IMR-90 (cell line): Measurements from ENCODE around the gene LRRC4C. TPM values are rescaled to one million over a fixed set of nuclear protein-coding genes. Genes with fewer than 3 reads are reported as not detected.

Experiments used
- ATAC-seq: fragments of 200-7000 bp; cut with Tn5 transposase; 2 replicates; pipeline ENCODE4 v1.9.1; 2020; ENCODE audit warnings: low read depth, mild to moderate bottlenecking, moderate library complexity
- BruUV-seq: library from RNA; stranded (reverse); fragments of 400-500 nt; replicated peaks from 2 replicates; lab custom pipeline; 2021; lab: Mats Ljungman, UMichigan
- CTCF ChIA-PET: fragments of 300-600 bp; formaldehyde crosslinking; extraction: SDS; loops from one replicate; lab custom pipeline; 2021; ENCODE audit warnings: antibody characterized with exemption; lab: Yijun Ruan, JAX
- POLR2A ChIA-PET: fragments of 300-600 bp; sonication (Branson Sonifier 250); formaldehyde crosslinking; loops from one replicate; lab custom pipeline; 2022; ENCODE audit warnings: antibody characterized with exemption; ENCODE audit not compliant: unreplicated experiment; lab: Charles Lee
- DNase-seq: peaks from one replicate; pipeline ENCODE4 v3.0.0; 2013
- H2AFZ ChIP-seq: replicated peaks from 2 replicates; pipeline ENCODE3; 2013; ENCODE audit warnings: low read length, mild to moderate bottlenecking; ENCODE audit not compliant: poor library complexity
- H2AK5ac ChIP-seq: 2 replicates; pipeline ENCODE4 v1.6.1; 2013; ENCODE audit warnings: low read depth, low read length, inconsistent platforms
- H2AK9ac ChIP-seq: replicated peaks from 2 replicates; pipeline ENCODE3; 2013; ENCODE audit warnings: mild to moderate bottlenecking, low read depth, low read length, moderate library complexity; ENCODE audit not compliant: poor library complexity
- H2BK120ac ChIP-seq: 2 replicates; pipeline ENCODE4 v1.6.1; 2013; ENCODE audit warnings: low read depth, low read length, inconsistent platforms
- H2BK15ac ChIP-seq: 3 replicates; pipeline ENCODE4 v1.6.1; 2013; ENCODE audit warnings: low read depth, low read length, inconsistent platforms
- H2BK20ac ChIP-seq: 2 replicates; pipeline ENCODE4 v1.6.1; 2013; ENCODE audit warnings: low read depth, mild to moderate bottlenecking, inconsistent platforms, low read length, moderate library complexity
- H2BK5ac ChIP-seq: 2 replicates; pipeline ENCODE4 v1.6.1; 2013; ENCODE audit warnings: mild to moderate bottlenecking, low read depth, low read length, inconsistent platforms; ENCODE audit not compliant: poor library complexity, severe bottlenecking
- H3K14ac ChIP-seq: replicated peaks from 2 replicates; pipeline ENCODE4 v1.6.1; 2013; ENCODE audit warnings: low read depth, low read length, inconsistent platforms
- H3K18ac ChIP-seq: 2 replicates; pipeline ENCODE4 v1.6.1; 2013; ENCODE audit warnings: low read depth, low read length, control low read depth
- H3K23ac ChIP-seq: 2 replicates; pipeline ENCODE4 v1.6.1; 2013; ENCODE audit warnings: low read depth, low read length, inconsistent platforms
- H3K27ac ChIP-seq: 2 replicates; pipeline ENCODE4 v1.5.1; 2013; ENCODE audit warnings: mild to moderate bottlenecking, control low read depth, low read length; ENCODE audit not compliant: insufficient read depth
- H3K27me3 ChIP-seq: 2 replicates; pipeline ENCODE4 v1.6.1; 2013; ENCODE audit warnings: low read length; ENCODE audit not compliant: control insufficient read depth, insufficient read depth
- H3K36me3 ChIP-seq: 2 replicates; pipeline ENCODE4 v1.6.1; 2013; ENCODE audit warnings: low read length, mixed read lengths; ENCODE audit not compliant: control insufficient read depth, insufficient read depth
- H3K4ac ChIP-seq: 2 replicates; pipeline ENCODE4 v1.6.1; 2013; ENCODE audit warnings: low read depth, low read length, inconsistent platforms
- H3K4me1 ChIP-seq: 2 replicates; pipeline ENCODE4 v1.6.1; 2013; ENCODE audit warnings: low read length, mixed read lengths; ENCODE audit not compliant: control insufficient read depth, insufficient read depth
- H3K4me2 ChIP-seq: 2 replicates; pipeline ENCODE4 v1.6.1; 2013; ENCODE audit warnings: low read depth, mild to moderate bottlenecking, control low read depth, low read length, moderate library complexity
- H3K4me3 ChIP-seq: 2 replicates; pipeline ENCODE4 v1.5.1; 2013; ENCODE audit warnings: low read depth, mild to moderate bottlenecking, control low read depth, low read length, moderate library complexity; ENCODE audit not compliant: insufficient read depth
- H3K56ac ChIP-seq: 2 replicates; pipeline ENCODE4 v1.6.1; 2013; ENCODE audit warnings: low read length, inconsistent platforms; ENCODE audit not compliant: insufficient read depth; ENCODE audit errors: extremely low read depth
- H3K79me1 ChIP-seq, 2 experiments: 2 replicates each; pipeline ENCODE4 v1.6.1; 2013; ENCODE audit warnings: low read length in 2 of 2, inconsistent platforms in 1 of 2, low read depth in 1 of 2
- H3K9ac ChIP-seq: 2 replicates; pipeline ENCODE4 v1.6.1; 2013; ENCODE audit warnings: low read depth, low read length, control low read depth
- H3K9me1 ChIP-seq: 2 replicates; pipeline ENCODE4 v1.6.1; 2013; ENCODE audit warnings: low read length, inconsistent platforms; ENCODE audit not compliant: insufficient read depth
- H3K9me3 ChIP-seq: 2 replicates; pipeline ENCODE4 v1.6.1; 2013; ENCODE audit warnings: low read length; ENCODE audit not compliant: control insufficient read depth, insufficient read depth
- H4K20me1 ChIP-seq: 2 replicates; pipeline ENCODE4 v1.6.1; 2013; ENCODE audit warnings: low read length, inconsistent platforms; ENCODE audit not compliant: insufficient read depth
- H4K5ac ChIP-seq: 2 replicates; pipeline ENCODE4 v1.6.1; 2013; ENCODE audit warnings: mild to moderate bottlenecking, low read depth, low read length, control low read depth
- H4K8ac ChIP-seq, 2 experiments: 2 replicates each; pipeline ENCODE4 v1.6.1; 2013; ENCODE audit warnings: low read depth in 2 of 2, low read length in 2 of 2, control low read depth in 1 of 2, inconsistent platforms in 1 of 2
- H4K91ac ChIP-seq: 2 replicates; pipeline ENCODE4 v1.6.1; 2013; ENCODE audit warnings: low read depth, low read length, inconsistent platforms; ENCODE audit not compliant: insufficient read depth
- BHLHE40 ChIP-seq: fragments of 150-350 bp; IDR thresholded peaks from 2 replicates; pipeline ENCODE4 v1.6.1; 2016; ENCODE audit warnings: mild to moderate bottlenecking, low read depth, low read length
- CEBPB ChIP-seq: IDR thresholded peaks from 2 replicates; pipeline ENCODE4 v1.6.1; 2012; ENCODE audit warnings: low read depth, low read length, improper control_type of control experiment
- CHD1 ChIP-seq: IDR thresholded peaks from 2 replicates; pipeline ENCODE4 v1.6.1; 2012; ENCODE audit warnings: low read depth, low read length, improper control_type of control experiment
- CTCF ChIP-seq: conservative IDR thresholded peaks from 2 replicates; pipeline ENCODE4 v1.5.1; 2012; ENCODE audit warnings: mild to moderate bottlenecking, low read depth, low read length, improper control_type of control experiment
- ELK1 ChIP-seq: fragments of 150-350 bp; IDR thresholded peaks from 2 replicates; pipeline ENCODE4 v1.6.1; 2016; ENCODE audit warnings: low read depth, mild to moderate bottlenecking, low read length, moderate library complexity, borderline replicate concordance
- FOS ChIP-seq: fragments of 150-350 bp; IDR thresholded peaks from 2 replicates; pipeline ENCODE4 v1.6.1; 2016; ENCODE audit warnings: low read depth, low read length
- MAFK ChIP-seq: IDR thresholded peaks from 2 replicates; pipeline ENCODE4 v1.6.1; 2012; ENCODE audit warnings: low read depth, low read length, improper control_type of control experiment
- MAZ ChIP-seq: IDR thresholded peaks from 2 replicates; pipeline ENCODE4 v1.6.1; 2012; ENCODE audit warnings: low read depth, mild to moderate bottlenecking, low read length, improper control_type of control experiment, moderate library complexity, borderline replicate concordance
- MXI1 ChIP-seq: IDR thresholded peaks from 2 replicates; pipeline ENCODE4 v1.6.1; 2012; ENCODE audit warnings: low read depth, mild to moderate bottlenecking, low read length, moderate library complexity, borderline replicate concordance
- NFE2L2 ChIP-seq: fragments of 150-350 bp; IDR thresholded peaks from 2 replicates; pipeline ENCODE4 v1.6.1; 2016; ENCODE audit warnings: low read depth, mild to moderate bottlenecking, low read length
- POLR2A ChIP-seq: IDR thresholded peaks from 2 replicates; pipeline ENCODE4 v1.6.1; 2012; ENCODE audit warnings: mild to moderate bottlenecking, low read depth, low read length
- RAD21 ChIP-seq: IDR thresholded peaks from 2 replicates; pipeline ENCODE4 v1.6.1; 2012; ENCODE audit warnings: low read length, improper control_type of control experiment
- RCOR1 ChIP-seq: IDR thresholded peaks from 2 replicates; pipeline ENCODE4 v1.6.1; 2012; ENCODE audit warnings: mild to moderate bottlenecking, low read length, improper control_type of control experiment; ENCODE audit not compliant: insufficient replicate concordance
- RFX5 ChIP-seq: IDR thresholded peaks from 2 replicates; pipeline ENCODE4 v1.8.0; 2012; ENCODE audit warnings: low read depth, mild to moderate bottlenecking, low read length, moderate library complexity
- SMC3 ChIP-seq: fragments of 150-350 bp; IDR thresholded peaks from 2 replicates; pipeline ENCODE4 v1.6.1; 2016; ENCODE audit warnings: low read depth, mild to moderate bottlenecking, antibody characterized with exemption, low read length, moderate library complexity
- USF2 ChIP-seq: fragments of 150-350 bp; IDR thresholded peaks from 2 replicates; pipeline ENCODE4 v1.6.1; 2017; ENCODE audit warnings: mild to moderate bottlenecking, antibody characterized with exemption, low read length, low read depth
- WGBS, 2 experiments: methylation state at CpG; one replicate each; pipeline versions ENCODE4 v1.1.5 to v1.1.7; 2013; ENCODE audit warnings: missing lambda C conversion rate in 2 of 2; ENCODE audit not compliant: insufficient read length in 1 of 2; ENCODE audit errors: extremely low coverage in 2 of 2; 5-methylcytosine and 5-hydroxymethylcytosine counted together
- dilution Hi-C: fragments of 300-500 bp; cut with HindIII; formaldehyde crosslinking; loops from one replicate; pipeline ENCODE4 v1.14.3; 2018; ENCODE audit warnings: low sequenced_read_pairs; ENCODE audit not compliant: unreplicated experiment
- in situ Hi-C: fragments of 300-500 bp; cut with MboI; formaldehyde crosslinking; loops from 3 replicates; pipeline ENCODE4 v1.14.3; 2019; ENCODE audit warnings: low sequenced_read_pairs, inconsistent platforms, mixed read lengths
- intact Hi-C: fragments of 100-400 bp; cut with micrococcal nuclease; formaldehyde crosslinking; loops from 2 replicates; pipeline ENCODE4 v1.10.0; 2022
- polyA plus RNA-seq, 3 experiments: library from polyadenylated mRNA; depleted of rRNA; stranded (reverse); fragments of >200 nt; gene quantifications; 2 replicates each; pipeline ENCODE4 v1.2.3, GENCODE V29; 2012; ENCODE audit warnings: low replicate concordance in 1 of 3
- total RNA-seq: library from RNA; depleted of rRNA; stranded (reverse); fragments of >200 nt; gene quantifications from 2 replicates; pipeline ENCODE4 v1.2.3, GENCODE V29; 2012

The LRRC4C gene
- total and polyA plus RNA-seq, 2 of the 4 experiments (the other 2 are of a cell fraction), result under 0.01 to 0.03 TPM

- Histone ChIP-seq H3K4ac (no peak overlapping the region), H2BK15ac (no peak overlapping the region), H2BK20ac (no peak overlapping the region), H3K79me1 (no peaks in the 10 kb centered on the region), H3K4me1 (no peaks in the 10 kb centered on the region), H3K27me3 (no peaks in the 10 kb centered on the region), H3K14ac (no peak overlapping the region), H2AK5ac (no peak overlapping the region), H3K4me3 (no peak overlapping the region), H3K23ac (no peak overlapping the region), H4K91ac (no peak overlapping the region), H4K5ac (no peak overlapping the region), H4K20me1 (no peaks in the 10 kb centered on the region), H2BK5ac (no peak overlapping the region), H4K8ac (no peak overlapping the region), H3K36me3 (no peaks in the 10 kb centered on the region), H3K27ac (no peak overlapping the region), H3K9me3 (peaks cover 2% of the 10 kb centered on the region; the same call in 1 of the 2 replicates), H3K18ac (no peak overlapping the region), H3K4me2 (no peak overlapping the region), H2AK9ac (no peak overlapping the region), H3K9me1 (no peaks in the 10 kb centered on the region), H3K9ac (no peak overlapping the region), H3K56ac (no peak overlapping the region), H2BK120ac (no peak overlapping the region), H2AFZ (no peak overlapping the region)
- BruUV-seq, result no TSS peak
- WGBS, 2 experiments, result no CpG with 5 or more reads among the region's 1 CpG
- ChIA-PET POLR2A (no interaction called here), CTCF (no interaction called here)
- intact Hi-C loops (no loop called here), in situ Hi-C loops (no loop called here), dilution Hi-C loops (no loop called here)
- DNase-seq (no peak), ATAC-seq (no peak)
- TF ChIP-seq RAD21 (no peak), CHD1 (no peak), FOS (no peak), ELK1 (no peak), USF2 (no peak), NFE2L2 (no peak), SMC3 (no peak), MAFK (no peak), MXI1 (no peak), RFX5 (no peak), BHLHE40 (no peak), RCOR1 (no peak), CTCF (no peak), POLR2A (no peak), CEBPB (no peak), MAZ (no peak)
Measured at GRCh38 chr11:41040474-41040873, 419.0 kb downstream of the LRRC4C start.
